IMR-90 (cell line): ENCODE data around the gene EPSTI1. TPM values are rescaled to one million over a fixed set of nuclear protein-coding genes. Genes with fewer than 3 reads are reported as not detected.

Experiments used
- ATAC-seq: fragments of 200-7000 bp; cut with Tn5 transposase; 2 replicates; pipeline ENCODE4 v1.9.1; 2020; ENCODE audit warnings: low read depth, mild to moderate bottlenecking, moderate library complexity
- BruUV-seq: library from RNA; stranded (reverse); fragments of 400-500 nt; replicated peaks from 2 replicates; lab custom pipeline; 2021; lab: Mats Ljungman, UMichigan
- CTCF ChIA-PET: fragments of 300-600 bp; formaldehyde crosslinking; extraction: SDS; loops from one replicate; lab custom pipeline; 2021; ENCODE audit warnings: antibody characterized with exemption; lab: Yijun Ruan, JAX
- POLR2A ChIA-PET: fragments of 300-600 bp; sonication (Branson Sonifier 250); formaldehyde crosslinking; loops from one replicate; lab custom pipeline; 2022; ENCODE audit warnings: antibody characterized with exemption; ENCODE audit not compliant: unreplicated experiment; lab: Charles Lee
- DNase-seq: peaks from one replicate; pipeline ENCODE4 v3.0.0; 2013
- H2AFZ ChIP-seq: replicated peaks from 2 replicates; pipeline ENCODE3; 2013; ENCODE audit warnings: low read length, mild to moderate bottlenecking; ENCODE audit not compliant: poor library complexity
- H2AK5ac ChIP-seq: 2 replicates; pipeline ENCODE4 v1.6.1; 2013; ENCODE audit warnings: low read depth, low read length, inconsistent platforms
- H2AK9ac ChIP-seq: replicated peaks from 2 replicates; pipeline ENCODE3; 2013; ENCODE audit warnings: mild to moderate bottlenecking, low read depth, low read length, moderate library complexity; ENCODE audit not compliant: poor library complexity
- H2BK120ac ChIP-seq: 2 replicates; pipeline ENCODE4 v1.6.1; 2013; ENCODE audit warnings: low read depth, low read length, inconsistent platforms
- H2BK15ac ChIP-seq: 3 replicates; pipeline ENCODE4 v1.6.1; 2013; ENCODE audit warnings: low read depth, low read length, inconsistent platforms
- H2BK20ac ChIP-seq: 2 replicates; pipeline ENCODE4 v1.6.1; 2013; ENCODE audit warnings: low read depth, mild to moderate bottlenecking, inconsistent platforms, low read length, moderate library complexity
- H2BK5ac ChIP-seq: 2 replicates; pipeline ENCODE4 v1.6.1; 2013; ENCODE audit warnings: mild to moderate bottlenecking, low read depth, low read length, inconsistent platforms; ENCODE audit not compliant: poor library complexity, severe bottlenecking
- H3K14ac ChIP-seq: replicated peaks from 2 replicates; pipeline ENCODE4 v1.6.1; 2013; ENCODE audit warnings: low read depth, low read length, inconsistent platforms
- H3K18ac ChIP-seq: 2 replicates; pipeline ENCODE4 v1.6.1; 2013; ENCODE audit warnings: low read depth, low read length, control low read depth
- H3K23ac ChIP-seq: 2 replicates; pipeline ENCODE4 v1.6.1; 2013; ENCODE audit warnings: low read depth, low read length, inconsistent platforms
- H3K27ac ChIP-seq: 2 replicates; pipeline ENCODE4 v1.5.1; 2013; ENCODE audit warnings: mild to moderate bottlenecking, control low read depth, low read length; ENCODE audit not compliant: insufficient read depth
- H3K27me3 ChIP-seq: 2 replicates; pipeline ENCODE4 v1.6.1; 2013; ENCODE audit warnings: low read length; ENCODE audit not compliant: control insufficient read depth, insufficient read depth
- H3K36me3 ChIP-seq: 2 replicates; pipeline ENCODE4 v1.6.1; 2013; ENCODE audit warnings: low read length, mixed read lengths; ENCODE audit not compliant: control insufficient read depth, insufficient read depth
- H3K4ac ChIP-seq: 2 replicates; pipeline ENCODE4 v1.6.1; 2013; ENCODE audit warnings: low read depth, low read length, inconsistent platforms
- H3K4me1 ChIP-seq: 2 replicates; pipeline ENCODE4 v1.6.1; 2013; ENCODE audit warnings: low read length, mixed read lengths; ENCODE audit not compliant: control insufficient read depth, insufficient read depth
- H3K4me2 ChIP-seq: 2 replicates; pipeline ENCODE4 v1.6.1; 2013; ENCODE audit warnings: low read depth, mild to moderate bottlenecking, control low read depth, low read length, moderate library complexity
- H3K4me3 ChIP-seq: 2 replicates; pipeline ENCODE4 v1.5.1; 2013; ENCODE audit warnings: low read depth, mild to moderate bottlenecking, control low read depth, low read length, moderate library complexity; ENCODE audit not compliant: insufficient read depth
- H3K56ac ChIP-seq: 2 replicates; pipeline ENCODE4 v1.6.1; 2013; ENCODE audit warnings: low read length, inconsistent platforms; ENCODE audit not compliant: insufficient read depth; ENCODE audit errors: extremely low read depth
- H3K79me1 ChIP-seq, 2 experiments: 2 replicates each; pipeline ENCODE4 v1.6.1; 2013; ENCODE audit warnings: low read length in 2 of 2, inconsistent platforms in 1 of 2, low read depth in 1 of 2
- H3K9ac ChIP-seq: 2 replicates; pipeline ENCODE4 v1.6.1; 2013; ENCODE audit warnings: low read depth, low read length, control low read depth
- H3K9me1 ChIP-seq: 2 replicates; pipeline ENCODE4 v1.6.1; 2013; ENCODE audit warnings: low read length, inconsistent platforms; ENCODE audit not compliant: insufficient read depth
- H3K9me3 ChIP-seq: 2 replicates; pipeline ENCODE4 v1.6.1; 2013; ENCODE audit warnings: low read length; ENCODE audit not compliant: control insufficient read depth, insufficient read depth
- H4K20me1 ChIP-seq: 2 replicates; pipeline ENCODE4 v1.6.1; 2013; ENCODE audit warnings: low read length, inconsistent platforms; ENCODE audit not compliant: insufficient read depth
- H4K5ac ChIP-seq: 2 replicates; pipeline ENCODE4 v1.6.1; 2013; ENCODE audit warnings: mild to moderate bottlenecking, low read depth, low read length, control low read depth
- H4K8ac ChIP-seq, 2 experiments: 2 replicates each; pipeline ENCODE4 v1.6.1; 2013; ENCODE audit warnings: low read depth in 2 of 2, low read length in 2 of 2, control low read depth in 1 of 2, inconsistent platforms in 1 of 2
- H4K91ac ChIP-seq: 2 replicates; pipeline ENCODE4 v1.6.1; 2013; ENCODE audit warnings: low read depth, low read length, inconsistent platforms; ENCODE audit not compliant: insufficient read depth
- CHD1 ChIP-seq: IDR thresholded peaks from 2 replicates; pipeline ENCODE4 v1.6.1; 2012; ENCODE audit warnings: low read depth, low read length, improper control_type of control experiment
- CTCF ChIP-seq: conservative IDR thresholded peaks from 2 replicates; pipeline ENCODE4 v1.5.1; 2012; ENCODE audit warnings: mild to moderate bottlenecking, low read depth, low read length, improper control_type of control experiment
- RAD21 ChIP-seq: IDR thresholded peaks from 2 replicates; pipeline ENCODE4 v1.6.1; 2012; ENCODE audit warnings: low read length, improper control_type of control experiment
- SMC3 ChIP-seq: fragments of 150-350 bp; IDR thresholded peaks from 2 replicates; pipeline ENCODE4 v1.6.1; 2016; ENCODE audit warnings: low read depth, mild to moderate bottlenecking, antibody characterized with exemption, low read length, moderate library complexity
- WGBS, 2 experiments: methylation state at CpG; one replicate each; pipeline versions ENCODE4 v1.1.5 to v1.1.7; 2013; ENCODE audit warnings: missing lambda C conversion rate in 2 of 2; ENCODE audit not compliant: insufficient read length in 1 of 2; ENCODE audit errors: extremely low coverage in 2 of 2; 5-methylcytosine and 5-hydroxymethylcytosine counted together
- dilution Hi-C: fragments of 300-500 bp; cut with HindIII; formaldehyde crosslinking; loops from one replicate; pipeline ENCODE4 v1.14.3; 2018; ENCODE audit warnings: low sequenced_read_pairs; ENCODE audit not compliant: unreplicated experiment
- in situ Hi-C: fragments of 300-500 bp; cut with MboI; formaldehyde crosslinking; loops from 3 replicates; pipeline ENCODE4 v1.14.3; 2019; ENCODE audit warnings: low sequenced_read_pairs, inconsistent platforms, mixed read lengths
- intact Hi-C: fragments of 100-400 bp; cut with micrococcal nuclease; formaldehyde crosslinking; loops from 2 replicates; pipeline ENCODE4 v1.10.0; 2022
- polyA plus RNA-seq, 3 experiments: library from polyadenylated mRNA; depleted of rRNA; stranded (reverse); fragments of >200 nt; gene quantifications; 2 replicates each; pipeline ENCODE4 v1.2.3, GENCODE V29; 2012; ENCODE audit warnings: low replicate concordance in 1 of 3
- total RNA-seq: library from RNA; depleted of rRNA; stranded (reverse); fragments of >200 nt; gene quantifications from 2 replicates; pipeline ENCODE4 v1.2.3, GENCODE V29; 2012

EPSTI1 gene
- total and polyA plus RNA-seq, 2 of the 4 experiments (the other 2 are of a cell fraction), result 0.90 to 1.6 TPM

GRCh38 chr13:42875475-42876269 lies 116.4 kb downstream of the EPSTI1 start:
- Histone ChIP-seq H3K36me3 (no peaks in the 10 kb centered on the region), H2BK20ac (no peak overlapping the region), H3K14ac (peak overlapping the region; percentile 55), H3K56ac (no peak overlapping the region), H3K9me3 (peaks cover 4% of the 10 kb centered on the region; the same call in 1 of the 2 replicates), H2BK15ac (peak overlapping the region; percentile 7; the same call in 1 of the 3 replicates), H2BK5ac (no peak overlapping the region), H3K27ac (no peak overlapping the region), H3K27me3 (peaks cover 1% of the 10 kb centered on the region; the same call in 1 of the 2 replicates), H3K18ac (peak overlapping the region; percentile 28; the same call in 1 of the 2 replicates), H3K4me2 (peak overlapping the region; percentile 62), H2AK5ac (no peak overlapping the region), H3K23ac (no peak overlapping the region), H4K8ac (peak overlapping the region in 1 of 2 experiments; percentile 19; a peak in 1 of 4 replicates), H3K79me1 (no peaks in the 10 kb centered on the region), H3K4ac (no peak overlapping the region), H2BK120ac (no peak overlapping the region), H2AK9ac (no peak overlapping the region), H4K91ac (no peak overlapping the region), H3K4me1 (no peaks in the 10 kb centered on the region; the same call in 1 of the 2 replicates), H4K5ac (peak overlapping the region; percentile 20; the same call in 1 of the 2 replicates), H4K20me1 (no peaks in the 10 kb centered on the region), H3K9me1 (no peaks in the 10 kb centered on the region), H3K9ac (no peak overlapping the region), H2AFZ (no peak overlapping the region), H3K4me3 (no peak overlapping the region)
- BruUV-seq, result no TSS peak
- TF ChIP-seq RAD21, result peak; percentile 42
- TF ChIP-seq CHD1, result no peak
- 0 out of 2 replicates have a peak, but pooled peaks have one; percentile 13 for TF ChIP-seq SMC3
- TF ChIP-seq CTCF, result peak; percentile 37
- 30% methylated on average over 2 of the region's 12 CpGs; no CpG with 5 or more reads in 1 of the 2 experiments for WGBS, 2 experiments
- DNase-seq (peak; percentile 54), ATAC-seq (peak; percentile 83)
- ChIA-PET POLR2A (no interaction called here), CTCF (interaction anchor here (0.6 to 1.3 kb wide), 3 partner anchors 26 to 149 kb away, joined by 3 to 4 read pairs (median 3); no protein-coding TSS in a partner anchor)
- in situ Hi-C loops (no loop called here), intact Hi-C loops (no loop called here), dilution Hi-C loops (no loop called here)
